Neural crest cell (in vitro differentiated cells): ENCODE measurements around the gene TUT4. TPM values are rescaled to one million over a fixed set of nuclear protein-coding genes. Genes with fewer than 3 reads are reported as not detected.

Source experiments
- DNase-seq: peaks from one replicate; pipeline ENCODE4 v3.0.0; 2021; ENCODE audit warnings: low read depth, mixed read lengths, low spot score
- H3K27ac Mint-ChIP-seq: one replicate; pipeline ENCODE4 v1.8.0; 2021; ENCODE audit warnings: mild to moderate bottlenecking, mixed read lengths; ENCODE audit not compliant: unreplicated experiment
- H3K27me3 Mint-ChIP-seq: 2 replicates; pipeline ENCODE4 v1.8.0; 2021; ENCODE audit warnings: low read depth, mild to moderate bottlenecking, mixed read lengths
- H3K36me3 Mint-ChIP-seq: 2 replicates; pipeline ENCODE4 v1.8.0; 2021; ENCODE audit warnings: low read depth, mild to moderate bottlenecking, mixed read lengths
- H3K4me1 Mint-ChIP-seq: 2 replicates; pipeline ENCODE4 v1.8.0; 2021; ENCODE audit warnings: mixed read lengths
- H3K4me3 Mint-ChIP-seq: one replicate; pipeline ENCODE4 v1.8.0; 2021; ENCODE audit warnings: mild to moderate bottlenecking, mixed read lengths
- H3K9me3 Mint-ChIP-seq: 2 replicates; pipeline ENCODE4 v1.8.0; 2021; ENCODE audit warnings: mixed read lengths
- CTCF ChIP-seq: fragments of 200-600 bp; sonication (generic); conservative IDR thresholded peaks from 2 replicates; pipeline ENCODE4 v1.5.0; 2021; ENCODE audit warnings: antibody characterized with exemption, mild to moderate bottlenecking
- total RNA-seq: library from RNA; stranded (reverse); gene quantifications from 2 replicates; pipeline ENCODE4 v1.2.1, GENCODE V29; 2021

The TUT4 gene
- total RNA-seq, 1 donor from 2014 or later: 88.0 TPM

DNA sequence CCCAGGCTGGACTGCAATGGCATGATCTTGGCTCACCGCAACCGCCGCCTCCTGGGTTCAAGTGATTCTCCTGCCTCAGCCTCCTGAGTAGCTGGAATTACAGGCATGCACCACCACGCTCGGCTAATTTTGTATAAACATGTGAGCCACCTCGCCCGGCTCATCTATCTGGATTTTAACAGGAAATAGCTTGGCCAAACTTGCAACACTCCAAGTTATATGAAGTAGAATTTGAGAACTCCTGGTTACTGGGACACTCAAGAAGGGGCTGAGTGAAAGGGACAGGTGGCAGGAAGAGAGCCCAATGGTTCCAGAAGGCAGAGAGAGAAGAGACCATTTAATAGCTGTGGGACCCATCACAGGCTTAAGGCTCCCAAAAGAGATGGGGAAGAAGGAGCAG, 46.3 kb upstream of the TUT4 start:
- Mint-ChIP-seq H3K36me3 (no peaks in the 10 kb centered on the region), H3K4me3 (no peak overlapping the region), H3K9me3 (peaks cover 3% of the 10 kb centered on the region), H3K27ac (no peak overlapping the region), H3K4me1 (peaks cover 31% of the 10 kb centered on the region), H3K27me3 (no peaks in the 10 kb centered on the region)
- no peak for DNase-seq
- no peak for TF ChIP-seq CTCF

DNA sequence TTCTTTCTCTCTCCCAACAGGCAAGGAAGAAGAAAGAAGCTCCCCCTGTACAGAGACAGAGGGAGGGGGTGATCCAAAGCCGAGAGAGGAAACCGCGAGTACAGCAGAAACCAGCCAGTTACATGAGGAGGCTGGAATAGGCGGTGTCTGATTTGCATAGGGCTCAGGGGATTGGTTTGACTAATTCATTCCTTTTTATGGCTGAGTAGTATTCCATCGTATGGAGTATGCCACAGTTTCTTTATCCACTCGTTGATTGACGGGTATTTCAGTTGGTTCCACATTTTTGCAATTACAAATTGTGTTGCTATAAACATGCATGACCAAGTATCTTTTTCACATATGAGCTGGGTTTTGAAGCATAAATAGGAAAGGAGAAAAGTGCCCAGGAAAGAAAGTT, 45.8 kb upstream of the TUT4 start:
- no peak for TF ChIP-seq CTCF
- Mint-ChIP-seq H3K36me3 (no peaks in the 10 kb centered on the region), H3K9me3 (peaks cover 3% of the 10 kb centered on the region), H3K4me1 (peaks cover 26% of the 10 kb centered on the region), H3K27ac (no peak overlapping the region), H3K4me3 (no peak overlapping the region), H3K27me3 (no peaks in the 10 kb centered on the region)
- DNase-seq: no peak

DNA sequence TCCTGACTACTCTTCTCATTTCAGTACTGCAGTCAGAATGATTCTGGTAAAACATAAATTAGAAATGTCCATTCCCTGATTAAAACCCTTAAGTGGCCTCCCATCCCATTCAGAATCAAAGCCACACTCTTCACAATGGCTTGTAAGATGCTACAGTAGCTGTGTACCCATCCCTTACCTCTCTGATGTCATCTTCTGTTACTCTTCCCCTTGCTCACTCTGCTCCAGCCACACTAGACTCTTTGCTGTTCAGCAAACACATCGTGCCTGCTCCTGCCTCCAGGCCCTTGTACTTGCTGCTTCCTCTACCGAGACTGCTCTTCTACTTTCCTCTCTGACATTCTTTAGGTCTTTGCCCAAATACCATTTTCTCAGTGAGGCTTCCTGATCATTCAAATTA, 45.0 kb upstream of the TUT4 start:
- no peaks in the 10 kb centered on the region for H3K27me3 Mint-ChIP-seq
- H3K9me3 Mint-ChIP-seq: peaks cover 3% of the 10 kb centered on the region
- no peak for DNase-seq
- H3K4me1 Mint-ChIP-seq: peaks cover 18% of the 10 kb centered on the region
- no peak overlapping the region for H3K4me3 Mint-ChIP-seq
- no peak for TF ChIP-seq CTCF
- H3K27ac Mint-ChIP-seq: no peak overlapping the region
- no peaks in the 10 kb centered on the region for H3K36me3 Mint-ChIP-seq

DNA sequence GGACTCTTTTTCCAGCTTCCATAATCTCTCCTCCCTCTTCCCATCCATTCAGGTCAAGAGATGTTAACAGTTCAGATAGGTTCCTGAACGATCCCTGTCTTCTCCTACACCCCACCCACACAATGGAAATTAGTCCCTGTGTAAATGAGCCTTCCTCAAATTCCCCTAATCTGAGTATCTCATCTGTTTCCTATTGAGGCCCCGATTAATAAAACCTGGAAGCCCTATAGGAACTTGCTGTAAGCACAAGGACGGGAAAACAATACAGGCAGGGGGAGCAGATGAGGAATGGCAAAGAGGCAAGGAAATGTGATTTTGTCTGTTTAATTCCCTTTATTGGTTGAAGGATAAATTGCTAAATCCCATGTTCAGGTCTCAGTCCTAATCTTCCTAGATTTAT, 42.2 kb upstream of the TUT4 start:
- TF ChIP-seq CTCF: no peak
- no peak overlapping the region for H3K27ac Mint-ChIP-seq
- peaks cover 3% of the 10 kb centered on the region for H3K9me3 Mint-ChIP-seq
- H3K27me3 Mint-ChIP-seq: no peaks in the 10 kb centered on the region
- no peaks in the 10 kb centered on the region for H3K36me3 Mint-ChIP-seq
- H3K4me1 Mint-ChIP-seq: peaks cover 20% of the 10 kb centered on the region
- no peak overlapping the region for H3K4me3 Mint-ChIP-seq
- DNase-seq: no peak

- no peak for TF ChIP-seq CTCF
- no peaks in the 10 kb centered on the region for H3K27me3 Mint-ChIP-seq
- DNase-seq: no peak
- no peaks in the 10 kb centered on the region for H3K9me3 Mint-ChIP-seq
- no peaks in the 10 kb centered on the region for H3K36me3 Mint-ChIP-seq
- no peak overlapping the region for H3K27ac Mint-ChIP-seq
- H3K4me3 Mint-ChIP-seq: no peak overlapping the region
- peaks cover 34% of the 10 kb centered on the region for H3K4me1 Mint-ChIP-seq
Measured at GRCh38 chr1:52593495-52593894, 40.6 kb upstream of the TUT4 start.
